Epidermal melanocyte (primary cell): ENCODE results near the gene TMEM114.
"Not testable (repeated sequence)": the region's sequence is repeated elsewhere in the genome, so short reads cannot be mapped to it uniquely, and the experiment has no call there.

ENCODE experiments used
- DNase-seq: peaks from one replicate; pipeline ENCODE4 v3.0.0; 2011; ENCODE audit warnings: low spot score; ENCODE audit not compliant: insufficient read length

TMEM114 gene

DNA sequence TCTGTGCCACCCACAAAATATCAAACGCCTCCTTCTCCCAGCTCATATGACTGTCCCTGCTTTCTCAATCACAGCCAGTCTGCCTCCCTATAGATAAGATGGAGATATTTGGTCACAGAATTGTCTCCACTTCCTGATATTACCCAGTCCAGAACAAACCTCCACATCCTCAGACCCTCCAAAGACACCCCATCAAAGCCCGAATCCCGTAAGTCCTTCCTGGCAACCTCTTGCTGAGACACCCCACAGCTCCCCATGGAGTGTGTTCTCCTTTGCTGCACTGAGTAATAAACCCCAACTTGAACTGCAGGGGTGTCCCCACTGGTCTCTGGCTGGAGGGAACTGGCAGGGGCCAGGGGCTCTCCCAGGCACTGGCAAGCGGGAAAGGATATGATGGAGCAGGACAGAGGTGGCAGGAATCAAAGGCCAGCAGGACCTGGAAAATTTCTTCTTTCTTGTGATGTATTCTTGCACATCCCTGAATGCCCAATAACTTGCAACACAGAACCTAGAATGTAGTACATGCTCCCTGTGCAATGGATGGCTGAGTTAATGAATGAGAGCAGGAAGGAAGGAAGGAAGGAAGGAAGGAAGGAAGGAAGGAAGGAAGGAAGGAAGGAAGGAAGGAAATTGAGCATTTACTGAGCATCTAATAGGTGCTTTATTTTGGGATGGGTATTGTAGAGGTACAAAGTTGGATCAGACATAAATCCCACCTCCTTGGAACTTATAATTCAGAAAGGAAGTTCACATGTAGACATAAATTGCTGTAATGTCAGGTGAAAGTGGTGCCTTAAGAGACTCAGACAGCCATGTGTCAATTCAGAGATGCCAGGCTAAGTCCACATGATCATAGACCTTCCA lies 13.9 kb downstream of the TMEM114 start:
- no peak for DNase-seq

DNA sequence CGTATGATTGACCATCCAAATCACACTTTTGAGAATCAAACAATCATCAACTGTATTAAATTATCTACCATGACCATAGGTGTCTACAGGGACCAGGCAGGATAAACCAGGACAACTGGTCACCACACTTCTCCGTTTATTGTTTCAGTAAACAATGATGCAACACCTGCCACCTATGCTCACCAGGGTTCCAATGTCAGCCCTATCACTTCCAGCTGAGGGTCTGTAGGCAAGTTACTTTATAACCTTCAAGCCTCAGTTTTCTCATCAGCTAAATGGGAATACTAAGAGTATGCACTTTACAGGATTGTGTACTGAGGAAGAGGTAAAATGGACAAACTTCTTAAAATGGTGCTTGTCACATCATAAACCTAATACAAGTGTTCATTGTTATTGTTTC lies 14.9 kb downstream of the TMEM114 start:
- DNase-seq, result no peak

DNA sequence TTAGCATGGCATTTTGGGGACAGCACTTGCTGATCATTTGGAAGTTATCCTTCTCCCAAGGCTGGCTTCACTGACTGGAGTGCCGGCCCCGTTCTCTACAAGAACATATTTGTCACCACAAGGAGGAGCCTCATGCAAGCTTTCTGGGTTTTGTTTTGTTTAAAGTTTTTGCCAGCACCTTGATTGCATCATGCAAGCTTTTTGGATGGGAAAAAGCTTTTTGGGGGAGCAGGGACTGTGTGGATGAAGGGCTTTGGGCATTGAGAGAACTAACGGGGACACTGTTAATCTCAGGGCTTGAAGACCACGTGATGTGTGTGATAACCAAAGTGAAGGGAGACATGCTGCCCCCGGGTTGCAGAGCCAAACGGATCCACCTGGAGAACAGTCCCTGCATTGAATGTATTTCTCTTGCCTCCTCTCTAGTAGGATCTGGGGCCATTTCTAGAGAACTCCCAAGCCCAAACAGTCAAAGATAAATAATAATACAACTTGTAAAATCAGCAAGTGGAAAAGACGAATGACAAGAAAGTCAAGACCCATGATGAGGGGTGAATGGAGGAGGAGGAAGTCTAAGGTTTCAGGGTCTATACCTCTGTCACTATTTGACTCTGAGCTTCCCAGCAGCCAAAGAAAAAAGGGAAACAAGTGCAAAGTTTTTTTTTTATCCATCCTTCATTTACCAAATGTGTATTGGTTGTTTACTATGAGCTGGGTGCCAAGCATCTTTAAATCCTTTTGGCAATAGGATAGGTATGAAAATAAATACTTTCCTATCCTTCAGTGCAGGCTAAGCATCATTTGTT lies 17.2 kb downstream of the TMEM114 start:
- DNase-seq, result no peak

DNA sequence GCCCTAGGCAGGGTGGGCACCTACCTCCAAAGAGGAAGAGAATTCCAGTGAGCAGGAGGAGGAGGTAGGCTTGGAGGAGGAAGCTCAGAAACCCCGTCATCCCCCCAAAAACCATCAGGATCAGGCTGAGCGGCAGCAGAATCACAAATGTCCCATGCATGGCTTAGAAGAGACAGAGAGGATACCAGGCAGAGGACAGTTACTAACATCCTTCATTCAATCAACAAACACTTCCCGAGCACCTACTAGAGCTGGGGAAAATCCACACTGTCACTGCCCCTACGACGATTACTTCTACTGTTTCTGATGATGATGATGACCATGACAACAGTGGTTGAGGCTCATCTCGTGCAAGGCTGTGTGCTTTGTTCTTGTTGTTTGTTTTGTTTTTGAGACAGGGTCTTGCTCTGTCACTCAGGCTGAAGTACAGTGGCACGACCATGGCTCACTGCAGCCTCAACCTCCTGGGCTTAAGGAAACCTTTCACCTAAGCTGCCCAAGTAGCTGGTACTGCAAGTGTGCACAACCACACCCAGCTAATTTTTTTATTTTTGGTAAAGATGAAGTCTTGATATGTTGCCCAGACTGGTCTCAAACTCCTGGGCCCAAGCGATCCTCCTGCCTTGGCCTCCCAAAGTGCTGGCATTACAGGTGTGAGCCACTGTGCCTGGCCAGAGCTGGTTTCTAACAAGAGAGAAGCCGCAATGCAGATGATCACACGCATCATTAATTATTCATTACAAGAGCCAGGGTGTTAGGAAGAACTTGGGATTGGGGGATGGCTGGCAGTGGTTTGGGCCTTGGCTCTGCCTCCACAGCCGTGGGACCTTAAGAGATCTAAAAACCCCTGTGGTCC lies 18.0 kb downstream of the TMEM114 start:
- DNase-seq, result no peak

DNA sequence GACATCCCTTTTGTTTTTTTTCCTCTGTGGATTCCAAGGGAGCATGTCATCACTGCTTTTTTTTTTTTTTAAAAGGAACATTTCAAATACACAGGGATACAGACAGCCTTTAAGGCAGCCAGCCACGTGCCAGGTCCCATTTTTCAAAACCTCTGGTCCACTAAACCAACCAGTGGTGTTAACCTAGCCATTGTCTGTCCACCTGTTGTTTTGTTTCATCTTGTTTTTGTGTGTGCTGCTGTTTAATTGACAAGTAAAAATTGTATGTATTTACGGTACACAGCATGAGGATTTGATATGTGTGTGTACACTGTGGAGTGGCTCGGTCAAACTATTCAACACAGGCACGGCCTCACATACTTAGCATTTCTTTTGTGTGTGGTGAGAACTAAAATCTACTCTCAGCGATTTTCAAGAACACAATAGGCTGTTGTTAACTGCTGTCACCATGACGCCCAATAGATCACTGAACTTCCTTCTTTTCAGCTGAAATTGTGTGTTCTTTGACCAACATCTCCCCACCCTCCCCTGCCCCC lies 19.2 kb downstream of the TMEM114 start:
- DNase-seq, result peak; percentile 44

DNA sequence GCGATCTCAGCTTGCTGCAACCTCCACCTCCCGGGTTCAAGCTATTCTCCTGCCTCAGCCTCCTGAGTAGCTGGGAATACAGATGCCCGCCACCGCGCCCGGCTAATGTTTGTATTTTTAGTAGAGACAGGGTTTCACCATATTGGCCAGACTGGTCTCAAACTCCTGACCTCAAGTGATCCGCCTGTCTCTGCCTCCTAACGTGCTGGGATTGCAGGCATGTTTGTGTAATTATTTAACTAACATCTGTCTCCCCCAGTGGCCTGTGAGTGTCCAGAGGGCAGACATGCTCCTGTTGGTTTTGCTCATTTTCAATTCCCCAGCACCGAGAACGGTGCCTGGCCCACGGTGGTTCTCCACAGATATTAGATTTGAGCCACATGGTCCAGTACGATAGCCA lies 19.9 kb downstream of the TMEM114 start:
- DNase-seq, result not testable (repeated sequence)

DNA sequence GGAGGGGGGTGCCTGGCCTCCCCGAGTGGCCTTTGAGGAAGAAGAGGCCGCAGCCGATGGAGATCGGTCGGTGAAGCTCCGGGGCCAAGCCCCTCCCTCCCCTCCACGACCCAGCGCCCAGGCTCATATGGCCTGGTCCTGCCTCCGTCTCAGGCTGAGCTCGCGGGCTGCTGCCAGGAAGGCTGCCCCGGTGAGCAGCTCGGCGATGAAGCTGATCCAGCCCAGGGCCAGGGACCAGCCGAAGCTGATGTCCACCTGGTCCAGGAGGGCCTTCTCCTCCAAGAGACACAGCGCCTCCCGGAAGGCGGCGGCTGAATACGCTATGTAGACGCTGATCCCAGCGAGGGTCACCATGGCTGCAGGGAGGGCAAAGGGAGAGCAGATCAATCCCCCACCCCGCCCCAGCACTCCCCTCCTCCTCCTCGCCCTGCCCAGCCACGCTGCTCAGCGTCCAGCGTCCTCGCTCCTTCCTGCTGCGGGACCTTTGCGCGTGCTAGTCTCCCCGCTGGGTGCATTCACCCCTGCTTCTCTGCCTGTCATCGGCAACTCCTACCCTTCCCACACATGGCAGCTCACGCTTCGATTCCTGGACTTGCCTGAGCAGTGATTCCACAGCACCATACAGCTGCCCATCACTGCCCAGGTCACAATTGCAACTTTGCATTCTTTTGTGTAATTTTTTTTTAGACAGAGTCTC lies 20.5 kb downstream of the TMEM114 start:
- DNase-seq, result no peak

DNA sequence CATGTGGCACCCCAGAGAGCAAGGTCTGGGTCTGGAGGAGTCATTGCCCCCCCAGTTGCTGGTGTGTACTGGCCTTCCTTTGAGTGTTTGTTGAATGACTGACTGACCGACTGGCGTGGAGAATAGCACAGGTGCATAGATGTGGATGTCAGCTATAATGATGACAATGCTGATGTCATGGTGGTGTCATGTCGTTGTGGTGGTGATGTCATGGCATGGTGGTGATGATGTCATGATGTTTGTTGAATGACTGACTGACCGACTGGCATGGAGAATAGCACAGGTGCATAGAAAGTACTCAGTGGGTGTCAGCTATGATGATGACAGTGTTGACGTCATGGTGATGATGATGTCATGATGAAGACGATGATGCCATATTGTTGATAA lies 22.1 kb downstream of the TMEM114 start:
- DNase-seq, result no peak

DNA sequence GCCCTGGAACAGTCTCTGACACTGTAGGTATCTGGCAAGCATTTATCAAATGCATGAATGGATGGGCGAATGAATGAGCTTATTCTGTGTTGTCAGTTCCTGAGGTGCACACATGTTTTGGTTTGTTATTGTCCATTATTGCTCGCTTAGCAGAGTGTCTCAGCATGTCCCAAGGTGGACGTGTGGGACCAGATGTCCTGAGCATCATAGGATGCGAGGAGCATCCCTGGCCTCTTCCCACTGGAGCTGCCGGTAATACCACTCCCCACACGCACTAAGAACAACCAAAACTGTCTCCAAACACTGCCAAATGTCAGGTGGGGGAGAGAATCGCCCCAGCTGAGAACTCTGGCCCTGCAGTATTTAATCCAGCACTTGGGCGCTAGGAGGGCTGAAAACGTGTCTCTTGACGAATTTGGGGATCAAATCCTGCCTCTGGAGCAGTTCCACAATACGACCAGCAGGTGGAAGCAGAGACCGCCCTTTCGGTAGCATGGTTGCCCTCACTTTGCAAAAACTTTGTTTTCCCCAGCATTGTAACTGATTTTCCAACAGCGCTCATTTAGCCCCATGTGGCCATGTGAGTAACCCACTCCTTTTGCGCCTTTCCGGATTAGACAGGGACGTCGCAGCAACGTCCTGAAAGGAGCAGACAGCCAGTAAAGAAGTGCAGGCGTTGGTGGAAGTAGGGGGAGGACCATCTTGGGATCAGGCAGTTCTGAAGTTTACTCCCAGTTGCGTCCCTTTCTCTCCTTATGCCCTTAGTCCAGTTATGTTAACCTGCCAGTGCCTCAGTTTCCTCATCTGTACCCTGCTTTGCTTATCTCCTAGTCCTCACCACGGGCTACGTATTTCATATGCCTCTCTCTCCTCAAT lies 22.7 kb downstream of the TMEM114 start:
- peak; percentile 66 for DNase-seq

DNA sequence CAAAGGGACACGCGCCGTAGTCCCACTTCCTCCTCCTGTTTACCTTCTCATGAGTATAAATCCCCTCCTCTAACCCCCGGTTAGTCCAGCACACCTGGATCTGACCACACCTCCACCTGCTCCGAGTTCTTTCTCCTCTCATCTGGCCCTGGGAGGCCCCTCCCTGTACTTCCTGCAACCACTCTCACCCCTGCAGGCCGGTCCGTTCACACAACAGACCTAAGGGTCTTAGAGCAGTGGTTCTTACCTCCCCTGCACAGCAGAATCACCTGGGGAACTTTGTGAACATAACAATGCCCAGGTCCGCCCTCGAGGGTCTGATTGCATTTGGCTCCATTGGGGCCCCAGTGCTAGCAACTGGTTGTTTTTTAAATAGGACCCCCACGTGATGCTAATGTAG lies 24.8 kb downstream of the TMEM114 start:
- DNase-seq, result no peak

DNA sequence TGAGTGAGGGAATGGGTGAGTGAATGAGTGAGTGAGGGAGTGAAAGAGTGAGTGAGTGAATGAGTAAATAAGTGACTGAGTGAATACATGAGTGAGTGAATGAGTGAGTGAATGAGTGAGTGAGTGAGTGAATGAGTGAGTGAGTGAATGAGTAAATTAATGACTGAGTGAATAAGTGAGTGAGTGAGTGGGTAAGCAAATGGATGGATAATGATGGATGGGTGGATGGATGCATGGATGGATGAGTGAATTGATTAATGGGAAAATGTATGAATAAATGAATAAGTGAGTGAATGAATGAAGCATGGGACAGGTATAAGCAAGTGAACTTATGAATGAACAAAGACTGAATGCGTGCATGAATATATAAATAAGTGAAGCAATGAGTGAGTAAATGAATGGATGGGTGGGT lies 25.4 kb downstream of the TMEM114 start:
- no peak for DNase-seq

DNA sequence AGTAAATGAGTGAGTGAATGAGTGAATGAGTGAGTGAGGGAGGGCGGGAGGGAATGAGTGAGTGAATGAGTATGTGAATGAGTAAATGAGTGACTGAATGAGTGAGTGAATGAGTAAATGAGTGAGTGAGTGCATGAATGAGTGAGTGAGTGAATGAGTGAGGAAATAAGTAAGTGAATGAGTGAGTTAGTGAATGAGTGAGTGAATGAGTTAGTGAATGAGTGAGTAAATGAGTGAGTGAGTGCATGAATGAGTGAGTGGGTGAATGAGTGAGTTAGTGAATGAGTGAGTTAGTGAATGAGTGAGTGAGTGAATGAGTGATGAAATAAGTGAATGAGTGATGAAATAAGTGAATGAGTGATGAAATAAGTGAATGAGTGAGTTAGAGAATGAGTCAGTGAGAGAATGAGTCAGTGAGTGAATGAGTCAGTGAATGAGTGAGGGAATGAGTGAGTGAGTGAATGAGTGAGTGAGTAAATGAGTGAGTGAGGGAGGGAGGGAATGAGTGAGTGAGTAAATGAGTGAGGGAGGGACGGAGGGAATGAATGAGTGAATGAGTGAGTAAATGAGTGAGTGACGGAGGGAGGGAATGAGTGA lies 26.3 kb downstream of the TMEM114 start:
- not testable (repeated sequence) for DNase-seq

DNA sequence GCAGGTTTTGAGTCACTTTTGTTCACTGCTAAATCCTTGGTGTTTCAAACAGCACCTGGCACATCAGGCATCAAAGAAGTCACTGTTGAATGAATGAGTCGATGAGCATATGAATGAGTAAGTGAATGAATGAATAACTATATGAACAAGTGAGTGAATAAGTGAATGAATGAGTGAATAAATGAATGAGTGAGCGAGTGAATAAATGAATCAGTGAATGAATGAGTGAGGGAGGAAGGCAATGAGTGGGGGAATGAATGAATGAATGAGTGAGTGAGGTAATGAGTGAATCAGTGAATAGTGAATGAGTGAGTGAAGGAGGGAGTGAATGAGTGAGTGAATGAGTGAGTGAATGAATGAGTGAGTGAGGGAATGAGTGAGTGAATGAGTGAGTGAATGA lies 28.8 kb downstream of the TMEM114 start:
- no peak for DNase-seq

DNA sequence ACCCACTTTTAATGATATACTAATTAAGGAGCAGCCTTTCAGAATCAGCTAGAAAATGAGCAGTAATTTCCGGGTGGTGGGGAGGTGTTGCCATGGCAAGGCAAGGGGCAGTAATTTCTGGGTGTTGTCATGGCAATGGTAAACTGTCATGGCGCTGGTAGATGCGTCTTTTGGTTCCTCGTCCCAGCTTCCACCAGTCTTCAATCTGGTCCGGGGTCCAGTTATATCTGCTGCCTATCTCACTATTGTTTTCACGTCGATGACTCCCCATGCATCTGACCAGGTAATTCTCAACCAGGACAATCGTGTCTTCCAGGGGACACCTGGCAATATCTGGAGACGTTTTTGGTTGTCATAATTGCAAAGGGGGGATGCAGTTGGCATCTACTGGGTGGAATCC lies 34.9 kb downstream of the TMEM114 start:
- no peak for DNase-seq

DNA sequence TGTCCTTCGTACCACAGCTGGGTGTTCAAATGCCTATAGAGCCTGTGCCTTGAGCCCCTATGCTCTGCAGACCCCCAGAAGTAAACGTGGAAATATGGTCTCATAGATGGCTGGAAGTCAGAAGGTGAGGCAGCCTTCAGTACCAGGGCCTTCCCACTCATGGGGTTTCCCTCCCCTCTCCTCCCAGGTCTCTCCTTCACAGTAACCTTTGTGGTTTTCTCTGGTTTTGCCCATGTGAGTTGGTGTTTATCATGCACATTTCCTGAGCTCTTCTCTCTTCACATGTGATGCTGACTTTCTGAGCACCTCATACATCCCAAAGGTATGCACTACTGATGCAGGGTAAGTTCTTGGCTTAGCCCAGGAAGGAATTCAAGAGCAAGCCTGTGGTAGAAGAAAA lies 35.4 kb downstream of the TMEM114 start:
- DNase-seq, result no peak

DNA sequence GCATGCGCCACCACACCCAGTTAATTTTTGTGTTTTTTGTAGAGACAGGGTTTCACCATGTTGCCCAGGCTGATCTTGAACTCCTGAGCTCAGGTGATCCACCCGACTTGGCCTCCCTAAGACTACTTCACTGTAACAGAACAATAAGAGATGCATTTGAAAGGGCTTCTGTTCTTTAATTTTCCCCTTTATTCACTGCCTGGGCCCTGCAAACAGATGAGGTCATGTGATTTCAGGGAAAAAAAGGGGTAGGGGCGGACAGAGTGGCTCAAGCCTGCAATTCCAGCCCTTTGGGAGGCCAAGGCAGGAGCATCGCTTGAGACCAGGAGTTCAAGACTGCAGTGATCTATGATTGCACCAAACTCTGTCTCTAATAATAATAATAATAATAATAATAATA lies 36.3 kb downstream of the TMEM114 start:
- DNase-seq, result no peak

DNA sequence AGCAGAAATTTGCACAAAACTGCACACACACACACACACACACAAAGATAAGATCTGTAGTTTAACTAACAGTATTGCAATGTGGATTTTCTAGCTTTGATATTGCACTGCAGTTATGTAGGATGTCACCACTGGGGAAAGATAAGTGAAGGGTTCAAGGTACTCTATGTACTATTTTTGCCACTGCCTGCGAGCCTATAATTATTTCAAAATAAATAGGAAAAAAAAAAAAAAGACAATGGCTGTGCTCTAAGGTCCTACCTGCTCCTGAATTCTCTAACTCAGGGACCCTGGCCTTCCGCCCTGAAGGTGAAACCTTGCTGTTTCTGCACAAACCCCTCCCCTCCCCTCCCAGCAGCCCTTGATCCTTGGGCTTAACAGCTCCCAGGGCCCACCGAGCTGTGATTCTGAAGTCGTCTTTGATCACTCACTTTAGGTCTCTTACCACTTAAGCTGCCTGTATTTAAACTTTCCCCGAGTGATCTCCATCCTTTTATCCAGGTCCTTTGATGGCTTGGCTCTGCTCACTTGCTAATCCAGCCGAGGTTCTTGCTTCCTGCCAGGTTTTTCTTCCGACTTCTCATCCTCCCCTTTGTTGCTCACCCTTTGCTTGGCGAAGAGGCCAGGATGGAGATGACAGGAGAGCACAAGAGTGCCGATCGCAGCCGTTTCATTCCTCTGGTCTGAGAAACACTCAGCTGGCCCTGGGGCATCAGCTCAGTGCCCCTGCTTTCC lies 37.7 kb downstream of the TMEM114 start:
- no peak for DNase-seq

DNA sequence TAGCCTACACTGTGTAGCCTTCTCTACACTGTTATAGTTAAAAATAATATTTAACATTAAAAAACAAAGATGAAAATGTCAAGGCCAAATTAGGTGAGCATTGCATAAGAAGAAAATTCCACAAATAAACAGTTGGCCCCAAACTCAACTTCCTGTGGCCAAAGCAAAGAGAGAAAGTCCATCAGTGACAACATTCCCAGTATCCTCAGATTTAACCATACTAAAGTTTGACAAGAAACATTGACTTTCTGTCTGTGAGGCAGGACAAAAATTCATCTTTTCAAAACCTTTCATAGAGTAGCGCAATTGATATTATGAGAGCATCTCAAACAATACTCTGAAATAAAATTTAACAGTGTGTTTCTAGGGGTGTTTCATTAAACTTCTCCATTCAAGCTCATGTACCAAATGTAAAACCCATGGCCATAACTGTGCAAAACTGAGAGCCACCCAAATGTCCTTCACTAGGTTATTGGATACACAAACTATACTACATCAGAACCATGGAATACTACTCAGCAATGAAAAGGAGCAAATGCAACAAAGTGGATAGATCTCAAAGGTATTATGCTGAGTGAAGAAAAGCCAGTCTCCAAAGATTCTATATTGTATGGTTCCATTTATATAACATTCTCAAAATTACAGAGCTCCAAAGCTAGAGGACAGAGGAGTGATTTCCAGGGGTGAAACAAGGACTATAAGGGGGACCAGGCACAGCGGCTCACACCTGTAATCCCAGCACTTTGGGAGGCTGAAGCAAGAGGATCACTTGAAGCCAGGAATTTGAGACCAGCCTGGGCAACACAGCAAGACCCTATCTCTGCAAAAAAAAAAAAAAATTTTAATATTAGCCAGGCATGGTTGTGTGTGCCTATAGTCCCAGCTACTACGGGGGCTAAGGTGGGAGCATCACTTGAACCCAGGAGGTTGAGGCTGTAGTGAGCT lies 38.7 kb downstream of the TMEM114 start:
- no peak for DNase-seq
